Naive thymus-derived CD4-positive, alpha-beta T cell (primary cell): ENCODE results near the gene REC8. TPM values are rescaled to one million over a fixed set of nuclear protein-coding genes. Genes with fewer than 3 reads are reported as not detected.

Source experiments
- ATAC-seq: fragments of 150-1000 bp; cut with Tn5 transposase; 2 replicates; pipeline ENCODE4 v1.10.0; 2021; ENCODE audit warnings: mild to moderate bottlenecking, moderate library complexity
- CTCF ChIA-PET: fragments of 350-600 bp; sonication (Branson Sonifier 250); formaldehyde crosslinking; loops from one replicate; lab custom pipeline; 2021; ENCODE audit warnings: antibody characterized with exemption; lab: Charles Lee
- POLR2A ChIA-PET: fragments of 350-600 bp; sonication (Branson Sonifier 250); formaldehyde crosslinking; loops from one replicate; lab custom pipeline; 2021; ENCODE audit warnings: antibody characterized with exemption, inconsistent platforms; lab: Charles Lee
- DNase-seq, 9 donors: peaks; one replicate each; pipeline versions ENCODE4 v3.0.0 to v3.0.0-alpha.2; 2020 to 2022; ENCODE audit warnings: mixed read lengths in 1 of 9
- H3K27ac ChIP-seq: one replicate; pipeline ENCODE4 v1.7.0; 2013; ENCODE audit warnings: mild to moderate bottlenecking, low read depth, low read length, moderate library complexity
- H3K27me3 ChIP-seq, 2 donors: one replicate each; pipeline ENCODE4 v1.7.0; 2013; ENCODE audit warnings: low read length in 2 of 2, mild to moderate bottlenecking in 2 of 2, moderate library complexity in 2 of 2; ENCODE audit not compliant: control insufficient read depth in 2 of 2, insufficient read depth in 2 of 2
- H3K36me3 ChIP-seq, 3 experiments: 1 replicate in 2 of 3; 2 replicates in 1 of 3; pipeline ENCODE4 v1.7.0; 2013; ENCODE audit warnings: low read length in 3 of 3, mild to moderate bottlenecking in 3 of 3, moderate library complexity in 1 of 3; ENCODE audit not compliant: insufficient read depth in 3 of 3, control insufficient read depth in 2 of 3
- H3K4me1 ChIP-seq, 2 donors: one replicate each; pipeline ENCODE4 v1.7.0; 2013; ENCODE audit warnings: low read length in 2 of 2, mild to moderate bottlenecking in 2 of 2, moderate library complexity in 1 of 2; ENCODE audit not compliant: control insufficient read depth in 2 of 2, insufficient read depth in 2 of 2
- H3K4me3 ChIP-seq: 2 replicates; pipeline ENCODE4 v1.7.0; 2013; ENCODE audit warnings: mild to moderate bottlenecking, low read length
- H3K9me3 ChIP-seq, 3 experiments: 1 replicate in 2 of 3; 2 replicates in 1 of 3; pipeline ENCODE4 v1.7.0; 2013; ENCODE audit warnings: low read length in 3 of 3; ENCODE audit not compliant: control insufficient read depth in 2 of 3
- H3K27ac Mint-ChIP-seq, 9 donors: one replicate each; pipeline ENCODE4 v1.8.0; 2020 to 2022; ENCODE audit warnings: mixed read lengths in 9 of 9, mild to moderate bottlenecking in 8 of 9, moderate library complexity in 5 of 9, inconsistent platforms in 2 of 9
- H3K27me3 Mint-ChIP-seq, 5 donors: one replicate each; pipeline ENCODE4 v1.8.0; 2021 to 2022; ENCODE audit warnings: mixed read lengths in 5 of 5, mild to moderate bottlenecking in 1 of 5
- H3K36me3 Mint-ChIP-seq, 5 donors: one replicate each; pipeline ENCODE4 v1.8.0; 2020 to 2022; ENCODE audit warnings: mixed read lengths in 5 of 5, mild to moderate bottlenecking in 3 of 5, inconsistent platforms in 1 of 5
- H3K4me1 Mint-ChIP-seq, 7 donors: one replicate each; pipeline ENCODE4 v1.8.0; 2020 to 2022; ENCODE audit warnings: mixed read lengths in 7 of 7, mild to moderate bottlenecking in 3 of 7, inconsistent platforms in 1 of 7
- H3K4me3 Mint-ChIP-seq, 10 donors: one replicate each; pipeline ENCODE4 v1.8.0; 2020 to 2022; ENCODE audit warnings: mild to moderate bottlenecking in 10 of 10, mixed read lengths in 10 of 10, moderate library complexity in 6 of 10, inconsistent platforms in 2 of 10
- H3K9me3 Mint-ChIP-seq, 11 donors: one replicate each; pipeline ENCODE4 v1.8.0; 2020 to 2022; ENCODE audit warnings: mixed read lengths in 11 of 11, mild to moderate bottlenecking in 4 of 11, inconsistent platforms in 1 of 11, moderate library complexity in 1 of 11
- intact Hi-C, 2 donors: fragments of 100-400 bp; cut with micrococcal nuclease; formaldehyde crosslinking; loops; one replicate each; pipeline ENCODE4 v1.15.1; 2023
- polyA plus RNA-seq, 2 donors: library from polyadenylated mRNA; unstranded; fragments of 300-500 nt; fragmentation: Illumina TruSeq; gene quantifications; one replicate each; pipeline ENCODE4 v1.2.3, GENCODE V29; 2021
- total RNA-seq, 6 experiments: library from RNA in 5 of 6; stranded (reverse) in 5 of 6; gene quantifications; 1 replicate in 5 of 6; 2 replicates in 1 of 6; pipeline ENCODE4 v1.2.3 and lab custom pipeline; 2021 to 2026

Gene REC8
- total and polyA plus RNA-seq, 7 experiments from 2014 or later = 4.4 to 80.5 (median 23.3) TPM

DNA sequence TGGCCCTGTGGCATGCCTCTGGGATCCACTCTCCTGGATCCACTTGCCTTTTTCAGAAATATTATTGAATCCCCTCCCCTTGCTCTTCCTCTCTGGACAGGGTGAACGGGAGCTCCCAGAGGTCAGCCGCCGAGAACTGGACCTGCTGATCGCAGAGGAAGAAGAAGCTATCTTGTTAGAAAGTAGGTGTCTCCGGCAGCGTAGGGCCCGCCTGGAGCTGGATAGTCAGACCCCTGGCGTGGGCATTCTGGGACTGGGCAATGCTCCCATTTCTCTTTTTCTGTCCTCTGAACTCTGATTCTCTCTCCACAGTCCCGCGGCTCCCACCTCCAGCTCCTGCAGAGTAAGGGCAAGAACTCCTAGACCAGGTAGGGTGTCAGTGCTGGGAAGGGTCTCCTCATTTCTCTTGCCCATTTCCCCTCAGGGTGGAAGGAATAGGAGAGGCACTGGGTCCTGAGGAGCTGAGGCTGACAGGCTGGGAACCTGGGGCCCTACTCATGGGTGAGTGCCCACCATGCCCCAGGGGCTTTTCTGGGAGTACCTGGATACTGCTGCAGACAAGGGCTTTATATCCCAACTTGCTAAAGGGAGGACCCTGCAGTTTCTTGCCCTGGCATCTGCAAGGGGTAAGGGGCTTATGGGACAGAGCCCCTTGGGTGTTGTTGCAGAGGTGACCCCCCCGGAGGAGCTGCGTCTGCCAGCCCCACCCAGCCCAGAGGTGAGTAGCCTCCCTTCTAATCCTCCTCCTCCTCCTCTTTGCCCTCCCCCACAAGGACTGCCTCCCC lies 5.4 kb downstream of the REC8 start:
- Mint-ChIP-seq H3K4me1 (peaks cover 0 to 21% (median 15%) of the 10 kb centered on the region in 7 donors), H3K36me3 (peaks cover 0 to 39% (median 4%) of the 10 kb centered on the region in 5 donors), H3K9me3 (no peaks in the 10 kb centered on the region), H3K27ac (peak overlapping the region in 3 of 9 donors; percentile 69 to 81 (median 72)), H3K4me3 (no peak overlapping the region), H3K27me3 (no peaks in the 10 kb centered on the region)
- ChIA-PET POLR2A (interaction anchor here (0.9 to 1.1 kb wide), 2 partner anchors 11 to 22 kb away, joined by 3 read pairs; partner anchors contain the start of gene IPO4), CTCF (interaction anchor here (0.5 kb wide), 1 partner anchor 146 kb away, joined by 8 read pairs; no protein-coding TSS in a partner anchor)
- Histone ChIP-seq H3K9me3 (no peaks in the 10 kb centered on the region), H3K4me3 (no peak overlapping the region), H3K36me3 (peaks cover 0 to 63% (median 13%) of the 10 kb centered on the region in 3 experiments), H3K27ac (no peak overlapping the region), H3K27me3 (no peaks in the 10 kb centered on the region), H3K4me1 (peaks cover 0 to 2% of the 10 kb centered on the region in 2 donors)
- DNase-seq (no peak), ATAC-seq (no peak)
- intact Hi-C loops = no loop called here

DNA sequence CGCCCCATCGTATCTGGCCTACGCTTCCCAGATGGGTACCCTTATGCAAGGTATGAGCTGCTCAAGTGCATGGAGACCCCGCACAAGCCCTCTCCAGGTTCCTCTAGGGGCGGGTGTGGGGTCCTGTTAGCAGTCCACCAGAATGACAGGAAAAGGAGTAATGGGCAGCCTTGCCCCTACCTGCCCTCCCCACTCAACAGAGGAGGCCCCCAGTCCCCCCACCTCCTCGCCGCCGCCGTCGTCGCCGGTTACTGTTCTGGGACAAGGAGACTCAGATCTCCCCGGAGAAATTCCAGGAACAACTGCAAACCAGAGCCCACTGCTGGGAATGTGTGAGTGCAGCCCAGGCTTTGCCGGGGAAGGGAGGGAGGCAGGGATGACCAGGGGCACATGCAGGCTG lies 6.0 kb downstream of the REC8 start:
- CTCF ChIA-PET = no interaction called here
- H3K27ac Mint-ChIP-seq = peak overlapping the region in 1 of 9 donors; percentile 24
- Histone ChIP-seq H3K27ac (no peak overlapping the region), H3K36me3 (peaks cover 0 to 70% (median 15%) of the 10 kb centered on the region in 3 experiments), H3K27me3 (no peaks in the 10 kb centered on the region), H3K4me3 (no peak overlapping the region), H3K4me1 (no peaks in the 10 kb centered on the region), H3K9me3 (no peaks in the 10 kb centered on the region)
- H3K4me3 Mint-ChIP-seq = no peak overlapping the region
- intact Hi-C loops = no loop called here
- DNase-seq (no peak), ATAC-seq (no peak)
- H3K9me3 Mint-ChIP-seq = peaks cover 0 to 2% (median 0%) of the 10 kb centered on the region in 11 donors
- peaks cover 0 to 20% (median 12%) of the 10 kb centered on the region in 7 donors for H3K4me1 Mint-ChIP-seq
- no peaks in the 10 kb centered on the region for H3K27me3 Mint-ChIP-seq
- POLR2A ChIA-PET = interaction anchor here (2.7 kb wide), 1 partner anchor 11 kb away, joined by 9 read pairs; the partner anchor contains the start of gene IPO4
- H3K36me3 Mint-ChIP-seq = peaks cover 0 to 38% (median 4%) of the 10 kb centered on the region in 5 donors

DNA sequence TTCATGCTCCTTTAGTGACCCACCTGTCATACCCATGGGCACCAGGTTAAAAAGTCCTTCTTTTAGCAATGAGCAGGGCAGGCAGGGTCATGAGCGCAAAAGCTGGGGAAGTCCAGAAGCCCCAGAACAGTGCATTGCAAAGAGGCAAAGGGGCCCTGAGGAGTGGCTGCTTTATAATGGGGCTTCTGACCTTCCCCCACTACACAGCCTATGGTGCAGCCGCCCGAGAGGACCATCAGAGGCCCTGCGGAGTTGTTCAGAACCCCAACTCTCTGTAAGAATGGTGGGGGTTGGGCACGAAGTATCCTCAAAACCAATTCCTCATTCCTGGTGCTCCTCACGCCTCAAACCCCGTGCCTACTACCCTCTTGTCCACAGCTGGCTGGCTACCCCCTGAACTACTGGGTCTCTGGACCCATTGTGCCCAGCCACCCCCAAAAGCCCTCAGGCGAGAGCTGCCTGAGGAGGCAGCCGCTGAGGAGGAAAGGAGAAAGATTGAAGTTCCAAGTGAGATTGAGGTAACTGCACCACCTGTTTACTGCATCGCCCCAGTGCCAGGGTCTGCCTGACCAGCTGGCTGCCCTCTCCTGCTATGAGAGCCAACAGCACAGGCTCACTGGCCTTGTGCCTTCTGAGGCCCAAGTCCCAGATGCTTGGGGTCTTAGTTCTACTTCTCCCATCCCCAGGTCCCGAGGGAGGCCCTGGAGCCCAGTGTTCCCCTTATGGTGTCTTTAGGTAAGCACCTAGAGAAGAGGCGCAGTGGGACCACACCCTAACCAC lies 6.7 kb downstream of the REC8 start:
- POLR2A ChIA-PET = interaction anchor here (0.6 to 2.7 kb wide), 4 partner anchors 10 to 63 kb away, joined by 3 to 9 read pairs (median 4); partner anchors contain the start of gene IPO4
- H3K36me3 ChIP-seq = peaks cover 0 to 77% (median 20%) of the 10 kb centered on the region in 3 experiments
- Mint-ChIP-seq H3K4me1 (peaks cover 0 to 18% (median 5%) of the 10 kb centered on the region in 7 donors), H3K27me3 (no peaks in the 10 kb centered on the region), H3K36me3 (peaks cover 0 to 35% (median 4%) of the 10 kb centered on the region in 5 donors), H3K9me3 (peaks cover 0 to 2% (median 0%) of the 10 kb centered on the region in 11 donors), H3K4me3 (no peak overlapping the region), H3K27ac (peak overlapping the region in 2 of 9 donors; percentile 32 to 75)
- no peaks in the 10 kb centered on the region for H3K4me1 ChIP-seq
- intact Hi-C loops = no loop called here
- no peak overlapping the region for H3K4me3 ChIP-seq
- H3K27ac ChIP-seq = no peak overlapping the region
- no peaks in the 10 kb centered on the region for H3K9me3 ChIP-seq
- CTCF ChIA-PET = no interaction called here
- no peak for DNase-seq
- no peak for ATAC-seq
- no peaks in the 10 kb centered on the region for H3K27me3 ChIP-seq

DNA sequence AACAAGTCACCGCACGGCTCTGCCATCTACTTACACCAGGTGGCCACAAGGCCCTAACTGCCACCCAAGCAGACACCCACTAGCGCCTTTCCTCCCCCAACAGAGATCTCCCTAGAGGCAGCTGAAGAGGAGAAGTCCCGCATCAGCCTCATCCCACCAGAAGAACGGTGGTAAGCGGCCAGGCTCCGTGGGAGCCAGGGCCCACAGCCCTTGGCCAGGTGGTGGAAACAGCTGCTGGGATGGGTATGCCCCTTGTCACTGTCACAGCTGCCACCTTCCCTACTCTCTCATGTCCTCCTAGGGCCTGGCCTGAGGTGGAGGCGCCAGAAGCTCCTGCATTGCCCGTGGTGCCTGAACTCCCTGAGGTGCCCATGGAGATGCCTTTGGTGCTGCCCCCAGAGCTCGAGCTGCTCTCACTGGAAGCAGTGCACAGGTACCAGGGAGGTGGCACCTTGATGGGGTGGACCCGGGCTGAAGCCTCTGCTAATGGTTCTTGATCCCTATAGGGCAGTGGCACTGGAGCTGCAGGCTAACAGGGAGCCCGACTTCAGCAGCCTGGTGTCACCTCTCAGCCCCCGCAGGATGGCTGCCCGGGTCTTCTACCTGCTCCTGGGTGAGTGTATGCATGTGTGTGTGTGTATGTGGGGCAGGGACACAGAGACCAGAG lies 7.5 kb downstream of the REC8 start:
- Histone ChIP-seq H3K9me3 (no peaks in the 10 kb centered on the region), H3K27me3 (no peaks in the 10 kb centered on the region), H3K27ac (no peak overlapping the region), H3K36me3 (peaks cover 0 to 83% (median 20%) of the 10 kb centered on the region in 3 experiments), H3K4me1 (no peaks in the 10 kb centered on the region), H3K4me3 (no peak overlapping the region)
- ChIA-PET CTCF (no interaction called here), POLR2A (interaction anchor here (0.6 to 2.7 kb wide), 4 partner anchors 10 to 63 kb away, joined by 3 to 9 read pairs (median 4); partner anchors contain the start of gene IPO4)
- DNase-seq (no peak), ATAC-seq (no peak)
- peaks cover 0 to 17% (median 4%) of the 10 kb centered on the region in 7 donors for H3K4me1 Mint-ChIP-seq
- intact Hi-C loops = no loop called here
- H3K4me3 Mint-ChIP-seq = no peak overlapping the region
- H3K27ac Mint-ChIP-seq = peak overlapping the region in 5 of 9 donors; percentile 32 to 75 (median 59)
- H3K36me3 Mint-ChIP-seq = peaks cover 0 to 34% (median 4%) of the 10 kb centered on the region in 5 donors
- peaks cover 0 to 2% (median 0%) of the 10 kb centered on the region in 11 donors for H3K9me3 Mint-ChIP-seq
- H3K27me3 Mint-ChIP-seq = no peaks in the 10 kb centered on the region

DNA sequence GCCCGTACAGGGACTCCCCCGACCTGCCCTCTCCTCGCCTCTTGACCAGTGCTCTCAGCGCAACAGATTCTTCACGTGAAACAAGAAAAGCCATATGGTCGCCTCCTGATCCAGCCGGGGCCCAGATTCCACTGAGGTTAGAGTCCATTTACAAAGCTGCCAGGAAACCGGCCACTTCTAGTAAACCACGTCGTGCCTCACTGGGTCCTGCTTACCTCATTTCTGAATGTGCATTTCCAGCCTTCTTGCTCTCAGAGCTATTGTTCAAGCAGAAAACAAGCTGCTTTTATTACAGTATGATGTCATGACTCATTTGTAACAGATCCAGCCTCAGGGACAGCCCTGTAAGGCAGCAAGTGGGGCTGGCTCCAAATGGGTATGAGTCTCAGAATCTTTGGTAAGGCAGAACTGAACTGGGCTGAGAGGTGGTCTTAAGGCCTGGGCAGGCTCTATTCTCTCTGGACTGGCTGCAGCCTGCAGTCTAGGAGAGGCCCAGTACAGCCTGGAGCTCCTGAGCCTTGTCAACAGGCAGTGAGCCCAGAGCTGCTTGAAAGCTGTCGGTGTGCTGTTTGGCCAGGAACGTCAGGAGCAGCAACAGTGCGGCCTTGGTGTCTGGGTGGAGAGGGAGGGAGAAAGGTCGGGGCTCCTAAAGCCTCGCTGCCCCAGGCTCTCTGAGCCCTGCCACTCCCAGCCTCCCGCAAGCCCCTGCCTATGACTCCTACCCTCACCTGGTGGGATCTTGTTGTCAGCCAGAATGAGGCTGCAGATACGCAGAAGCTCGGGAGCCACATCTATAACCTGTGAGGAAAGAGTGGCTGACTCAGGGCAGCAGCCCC lies 8.3 kb downstream of the REC8 start:
- POLR2A ChIA-PET = interaction anchor here (1.4 to 2.7 kb wide), 2 partner anchors 9 to 20 kb away, joined by 5 to 9 read pairs; partner anchors contain the start of genes IPO4 and IRF9
- H3K27me3 Mint-ChIP-seq = no peaks in the 10 kb centered on the region
- Histone ChIP-seq H3K4me3 (no peak overlapping the region), H3K27me3 (no peaks in the 10 kb centered on the region), H3K27ac (no peak overlapping the region), H3K9me3 (no peaks in the 10 kb centered on the region), H3K36me3 (peaks cover 0 to 88% (median 23%) of the 10 kb centered on the region in 3 experiments), H3K4me1 (no peaks in the 10 kb centered on the region)
- peaks cover 0 to 29% (median 4%) of the 10 kb centered on the region in 5 donors for H3K36me3 Mint-ChIP-seq
- intact Hi-C loops = no loop called here
- peak overlapping the region in 6 of 9 donors; percentile 31 to 75 (median 46) for H3K27ac Mint-ChIP-seq
- no peak overlapping the region for H3K4me3 Mint-ChIP-seq
- H3K4me1 Mint-ChIP-seq = peaks cover 0 to 11% (median 0%) of the 10 kb centered on the region in 7 donors
- no peak for DNase-seq
- no peak for ATAC-seq
- CTCF ChIA-PET = interaction anchor here (0.7 kb wide), 1 partner anchor 18 kb away, joined by 3 read pairs; no protein-coding TSS in a partner anchor
- H3K9me3 Mint-ChIP-seq = peaks cover 0 to 4% (median 0%) of the 10 kb centered on the region in 11 donors
